HAP-1 (cell line): ENCODE measurements around the gene VASP.
A peak's percentile ranks its signal among the peaks of the same experiment; 100 is the strongest.
"Not testable (repeated sequence)": the region's sequence is repeated elsewhere in the genome, so short reads cannot be mapped to it uniquely, and the experiment has no call there.

ENCODE experiments used
- DNase-seq, 2 experiments: peaks; one replicate each; pipeline ENCODE4 v3.0.0-alpha.2; 2016 to 2020; ENCODE audit warnings: low spot score in 2 of 2
- H3K27me3 ChIP-seq: fragments of 250-450 bp; sonication (Bioruptor Pico); 2 replicates; pipeline ENCODE4 v1.5.1; 2020; ENCODE audit warnings: low read depth, mild to moderate bottlenecking, moderate library complexity
- H3K36me3 ChIP-seq: fragments of 250-450 bp; sonication (Bioruptor Pico); replicated peaks from 2 replicates; pipeline ENCODE4 v1.5.1; 2020; ENCODE audit warnings: mild to moderate bottlenecking
- H3K4me1 ChIP-seq: fragments of 250-450 bp; sonication (Bioruptor Pico); 2 replicates; pipeline ENCODE4 v1.5.1; 2020; ENCODE audit warnings: mild to moderate bottlenecking
- H3K4me3 ChIP-seq: fragments of 250-450 bp; sonication (Bioruptor Pico); 2 replicates; pipeline ENCODE4 v1.5.1; 2020; ENCODE audit warnings: mild to moderate bottlenecking, moderate library complexity
- H3K9me3 ChIP-seq: fragments of 250-450 bp; sonication (Bioruptor Pico); 2 replicates; pipeline ENCODE4 v1.5.1; 2020; ENCODE audit warnings: mild to moderate bottlenecking, moderate library complexity
- in situ Hi-C: fragments of 300-500 bp; cut with MboI; formaldehyde crosslinking; loops from 3 replicates; pipeline ENCODE4 v1.14.3; 2020; ENCODE audit warnings: low sequenced_read_pairs, inconsistent platforms, mixed read lengths

Gene VASP

GRCh38 chr19:45507872-45508416 is 665 bp downstream of the VASP start:
- peaks cover 10% of the 10 kb centered on the region for H3K4me1 ChIP-seq
- in situ Hi-C loops, result no loop called here
- peak in 1 of 2 experiments; percentile 40 for DNase-seq

GRCh38 chr19:45508417-45508860 is 1.2 kb downstream of the VASP start:
- no peaks in the 10 kb centered on the region for H3K27me3 ChIP-seq
- no peaks in the 10 kb centered on the region; the same call in 1 of the 2 replicates for H3K36me3 ChIP-seq
- H3K9me3 ChIP-seq, result no peaks in the 10 kb centered on the region; the same call in 1 of the 2 replicates
- peak overlapping the region; percentile 94 for H3K4me3 ChIP-seq
- peaks cover 10% of the 10 kb centered on the region for H3K4me1 ChIP-seq
- in situ Hi-C loops, result no loop called here
- peak; percentile 51 to 80 for DNase-seq

More at GRCh38 chr19:45507872-45508416, 665 bp downstream of the VASP start:
- no peaks in the 10 kb centered on the region; the same call in 1 of the 2 replicates for H3K36me3 ChIP-seq
- H3K27me3 ChIP-seq, result no peaks in the 10 kb centered on the region
- no peaks in the 10 kb centered on the region; the same call in 1 of the 2 replicates for H3K9me3 ChIP-seq
- peak overlapping the region; percentile 94 for H3K4me3 ChIP-seq

GRCh38 chr19:45508861-45509691 is 1.8 kb downstream of the VASP start:
- no peaks in the 10 kb centered on the region for H3K27me3 ChIP-seq
- in situ Hi-C loops, result no loop called here
- peak; percentile 27 to 70 for DNase-seq
- no peaks in the 10 kb centered on the region; the same call in 1 of the 2 replicates for H3K36me3 ChIP-seq
- peaks cover 10% of the 10 kb centered on the region for H3K4me1 ChIP-seq
- H3K9me3 ChIP-seq, result no peaks in the 10 kb centered on the region; the same call in 1 of the 2 replicates
- peak overlapping the region; percentile 94 for H3K4me3 ChIP-seq

- Histone ChIP-seq H3K4me3 (peak overlapping the region; percentile 94), H3K36me3 (no peaks in the 10 kb centered on the region; the same call in 1 of the 2 replicates), H3K27me3 (no peaks in the 10 kb centered on the region), H3K4me1 (peaks cover 10% of the 10 kb centered on the region), H3K9me3 (no peaks in the 10 kb centered on the region; the same call in 1 of the 2 replicates)
- DNase-seq, result no peak
- in situ Hi-C loops, result loop anchor here (10.0 kb wide), 1 partner anchor 135 kb away; no protein-coding TSS in a partner anchor
These were observed 2.4 kb downstream of the VASP start for GRCh38 chr19:45509692-45510015.

- not testable (repeated sequence) for H3K4me3 ChIP-seq, H3K9me3 ChIP-seq, H3K4me1 ChIP-seq, DNase-seq, H3K27me3 ChIP-seq, H3K36me3 ChIP-seq
- in situ Hi-C loops, result loop anchor here (10.0 kb wide), 1 partner anchor 134 kb away; no protein-coding TSS in a partner anchor
These were observed 3.1 kb downstream of the VASP start for GRCh38 chr19:45510352-45510751.

- Histone ChIP-seq H3K4me3 (no peak overlapping the region), H3K36me3 (no peaks in the 10 kb centered on the region; the same call in none of the 2 replicates), H3K9me3 (no peaks in the 10 kb centered on the region; the same call in 1 of the 2 replicates), H3K27me3 (no peaks in the 10 kb centered on the region), H3K4me1 (peaks cover 9% of the 10 kb centered on the region)
- no peak for DNase-seq
- in situ Hi-C loops, result loop anchor here (10.0 kb wide), 1 partner anchor 134 kb away; no protein-coding TSS in a partner anchor
These were observed 3.8 kb downstream of the VASP start for GRCh38 chr19:45511074-45511473.

- in situ Hi-C loops, result loop anchor here (10.0 kb wide), 1 partner anchor 132 kb away; no protein-coding TSS in a partner anchor
- no peak for DNase-seq
- H3K36me3 ChIP-seq, result peaks cover under 1% of the 10 kb centered on the region
- H3K27me3 ChIP-seq, result no peaks in the 10 kb centered on the region
- no peaks in the 10 kb centered on the region; the same call in 1 of the 2 replicates for H3K9me3 ChIP-seq
- H3K4me3 ChIP-seq, result no peak overlapping the region
- peaks cover 3% of the 10 kb centered on the region for H3K4me1 ChIP-seq
These were observed 5.7 kb downstream of the VASP start for GRCh38 chr19:45512881-45513483.

- H3K9me3 ChIP-seq, result no peaks in the 10 kb centered on the region
- H3K4me1 ChIP-seq, result peaks cover 3% of the 10 kb centered on the region; the same call in 1 of the 2 replicates
- H3K27me3 ChIP-seq, result no peaks in the 10 kb centered on the region
- peaks cover 10% of the 10 kb centered on the region for H3K36me3 ChIP-seq
- no peak overlapping the region for H3K4me3 ChIP-seq
- in situ Hi-C loops, result loop anchor here (10.0 kb wide), 1 partner anchor 130 kb away; no protein-coding TSS in a partner anchor
- DNase-seq, result no peak
These were observed 7.2 kb downstream of the VASP start for GRCh38 chr19:45514376-45515051.

GRCh38 chr19:45515081-45515624 is 7.9 kb downstream of the VASP start:
- in situ Hi-C loops, result loop anchor here (10.0 kb wide), 1 partner anchor 130 kb away; no protein-coding TSS in a partner anchor
- Histone ChIP-seq H3K4me1 (no peaks in the 10 kb centered on the region), H3K36me3 (peaks cover 13% of the 10 kb centered on the region), H3K27me3 (no peaks in the 10 kb centered on the region), H3K9me3 (no peaks in the 10 kb centered on the region), H3K4me3 (no peak overlapping the region)
- no peak for DNase-seq

GRCh38 chr19:45515807-45516401 is 8.6 kb downstream of the VASP start:
- no peaks in the 10 kb centered on the region for H3K4me1 ChIP-seq

GRCh38 chr19:45517238-45517637 is 10.0 kb downstream of the VASP start:
- Histone ChIP-seq H3K9me3 (no peaks in the 10 kb centered on the region), H3K4me3 (no peak overlapping the region), H3K36me3 (peaks cover 20% of the 10 kb centered on the region), H3K27me3 (no peaks in the 10 kb centered on the region), H3K4me1 (no peaks in the 10 kb centered on the region)
- in situ Hi-C loops, result loop anchor here (10.0 kb wide), 1 partner anchor 128 kb away; no protein-coding TSS in a partner anchor
- DNase-seq, result no peak

More at GRCh38 chr19:45515807-45516401, 8.6 kb downstream of the VASP start:
- H3K27me3 ChIP-seq, result no peaks in the 10 kb centered on the region
- H3K9me3 ChIP-seq, result no peaks in the 10 kb centered on the region
- in situ Hi-C loops, result loop anchor here (10.0 kb wide), 1 partner anchor 129 kb away; no protein-coding TSS in a partner anchor
- H3K36me3 ChIP-seq, result peaks cover 20% of the 10 kb centered on the region
- no peak for DNase-seq
- no peak overlapping the region for H3K4me3 ChIP-seq

- Histone ChIP-seq H3K36me3 (peaks cover 20% of the 10 kb centered on the region), H3K4me3 (no peak overlapping the region), H3K27me3 (no peaks in the 10 kb centered on the region), H3K9me3 (no peaks in the 10 kb centered on the region), H3K4me1 (no peaks in the 10 kb centered on the region)
- in situ Hi-C loops, result loop anchor here (10.0 kb wide), 1 partner anchor 127 kb away; no protein-coding TSS in a partner anchor
- DNase-seq, result no peak
These were observed 10.6 kb downstream of the VASP start for GRCh38 chr19:45517641-45518468.
